ENCODE results near the gene SH3RF2. TPM values are rescaled to one million over a fixed set of nuclear protein-coding genes. Genes with fewer than 3 reads are reported as not detected.
"Not testable (repeated sequence)": the region's sequence is repeated elsewhere in the genome, so short reads cannot be mapped to it uniquely, and the experiment has no call there.

The SH3RF2 gene
- total RNA-seq, 4 donors from 2014 or later: 0.65 to 4.2 (median 2.1) TPM

DNA sequence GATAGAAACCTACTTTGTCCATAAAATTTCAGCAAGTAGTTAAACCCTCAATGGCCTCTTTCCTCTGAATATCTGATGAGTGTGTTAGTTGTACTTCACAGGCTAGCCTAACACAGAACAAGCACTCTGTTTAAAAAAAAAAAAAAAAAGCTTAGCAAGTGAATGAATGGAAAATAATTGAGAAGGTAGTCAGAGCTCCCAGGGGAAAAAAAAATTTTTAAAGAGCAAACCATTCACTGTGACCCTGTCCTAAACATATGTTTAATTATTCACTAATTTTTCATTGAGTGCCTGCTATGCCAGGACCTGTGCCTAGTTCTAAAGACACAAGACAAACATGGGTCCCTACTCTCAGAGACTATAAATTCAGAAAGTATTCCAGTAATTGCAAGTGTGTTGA, 69.3 kb downstream of the SH3RF2 start:
- ATAC-seq (ENCODE audit: low FRiP score) (no peak), DNase-seq (ENCODE audit: low spot score) (no peak)
- TF ChIP-seq, protein P1, sequence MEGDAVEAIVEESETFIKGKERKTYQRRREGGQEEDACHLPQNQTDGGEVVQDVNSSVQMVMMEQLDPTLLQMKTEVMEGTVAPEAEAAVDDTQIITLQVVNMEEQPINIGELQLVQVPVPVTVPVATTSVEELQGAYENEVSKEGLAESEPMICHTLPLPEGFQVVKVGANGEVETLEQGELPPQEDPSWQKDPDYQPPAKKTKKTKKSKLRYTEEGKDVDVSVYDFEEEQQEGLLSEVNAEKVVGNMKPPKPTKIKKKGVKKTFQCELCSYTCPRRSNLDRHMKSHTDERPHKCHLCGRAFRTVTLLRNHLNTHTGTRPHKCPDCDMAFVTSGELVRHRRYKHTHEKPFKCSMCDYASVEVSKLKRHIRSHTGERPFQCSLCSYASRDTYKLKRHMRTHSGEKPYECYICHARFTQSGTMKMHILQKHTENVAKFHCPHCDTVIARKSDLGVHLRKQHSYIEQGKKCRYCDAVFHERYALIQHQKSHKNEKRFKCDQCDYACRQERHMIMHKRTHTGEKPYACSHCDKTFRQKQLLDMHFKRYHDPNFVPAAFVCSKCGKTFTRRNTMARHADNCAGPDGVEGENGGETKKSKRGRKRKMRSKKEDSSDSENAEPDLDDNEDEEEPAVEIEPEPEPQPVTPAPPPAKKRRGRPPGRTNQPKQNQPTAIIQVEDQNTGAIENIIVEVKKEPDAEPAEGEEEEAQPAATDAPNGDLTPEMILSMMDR (IDR thresholded peaks at IDR 0.05): no peak

DNA sequence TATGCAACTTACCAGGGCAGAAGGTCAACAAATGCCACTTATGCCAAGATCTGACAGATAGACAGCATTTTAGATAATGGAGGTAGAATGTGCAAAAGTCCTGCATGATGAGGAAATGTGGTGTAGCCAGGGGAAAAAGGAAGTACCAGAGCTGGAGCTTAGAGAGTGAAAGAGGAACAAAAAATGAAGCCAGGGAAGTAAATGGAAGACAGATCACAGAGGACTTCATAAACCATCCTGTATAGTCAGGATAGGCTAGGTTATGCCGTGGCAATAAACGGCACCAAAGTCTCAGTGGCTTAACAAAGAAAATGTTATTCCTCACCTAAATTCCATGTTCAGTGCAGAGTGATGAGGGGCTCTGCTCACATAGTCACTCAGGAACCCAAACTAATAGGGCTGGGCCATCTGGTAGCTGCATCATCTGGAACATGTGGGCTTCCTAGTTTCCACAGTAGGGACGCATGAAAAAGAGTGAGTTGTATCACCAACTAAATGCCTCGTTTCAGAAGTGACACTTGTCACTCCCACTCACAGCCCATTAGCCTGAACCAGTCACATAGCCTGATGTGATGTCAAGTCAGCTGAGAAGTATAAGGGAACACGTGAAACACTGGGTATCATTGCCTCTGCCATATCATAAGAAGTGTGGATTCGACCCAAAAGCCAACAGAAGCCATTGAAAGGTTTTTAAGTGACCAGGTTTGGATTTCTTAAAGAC, 70.3 kb downstream of the SH3RF2 start:
- TF ChIP-seq, protein P1 (IDR thresholded peaks at IDR 0.05): no peak
- DNase-seq (ENCODE audit: low spot score) (no peak), ATAC-seq (ENCODE audit: low FRiP score) (no peak)

DNA sequence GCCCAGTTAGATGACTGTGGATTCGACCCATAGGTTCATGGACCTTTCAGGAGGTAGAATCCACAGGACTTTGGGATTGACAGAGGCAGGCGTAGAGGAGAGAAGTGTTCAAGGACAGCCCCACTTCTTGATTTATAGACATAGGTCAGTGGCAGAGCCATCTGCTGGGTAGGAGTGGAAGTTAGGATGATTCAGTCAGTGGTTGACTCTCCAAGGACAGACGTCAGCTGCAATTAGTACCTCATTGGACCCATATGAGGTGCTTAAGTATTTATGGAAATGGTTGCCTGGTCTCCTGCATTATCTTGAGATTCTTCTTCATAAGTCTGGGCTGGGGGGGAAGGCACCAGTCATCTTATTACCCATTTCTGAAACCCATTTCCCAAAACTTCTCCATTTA, 70.9 kb downstream of the SH3RF2 start:
- TF ChIP-seq, protein P1 (IDR thresholded peaks at IDR 0.05): no peak
- ATAC-seq (ENCODE audit: low FRiP score) (no peak), DNase-seq (ENCODE audit: low spot score) (no peak)

DNA sequence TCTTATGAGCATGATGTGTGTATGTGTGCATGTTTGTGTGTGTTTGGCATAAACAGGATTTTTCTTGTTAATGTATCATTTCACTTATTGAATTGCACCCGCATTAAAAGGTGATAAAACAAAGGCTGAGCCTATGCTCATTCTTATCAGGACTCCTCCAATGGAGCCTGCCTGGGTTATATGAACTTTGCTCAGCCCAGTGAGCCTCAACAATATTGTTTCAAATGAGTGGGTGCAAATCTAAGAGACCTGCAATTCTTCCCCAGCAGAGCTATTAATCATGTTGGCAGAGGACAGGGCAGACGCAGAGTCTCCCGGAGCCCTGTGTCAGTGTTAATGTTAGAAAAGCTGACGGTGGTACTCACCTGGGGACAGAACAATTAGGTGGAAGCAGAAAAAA, 71.6 kb downstream of the SH3RF2 start:
- DNase-seq (ENCODE audit: low spot score) (no peak), ATAC-seq (ENCODE audit: low FRiP score) (no peak)
- TF ChIP-seq, protein P1 (IDR thresholded peaks at IDR 0.05): no peak

DNA sequence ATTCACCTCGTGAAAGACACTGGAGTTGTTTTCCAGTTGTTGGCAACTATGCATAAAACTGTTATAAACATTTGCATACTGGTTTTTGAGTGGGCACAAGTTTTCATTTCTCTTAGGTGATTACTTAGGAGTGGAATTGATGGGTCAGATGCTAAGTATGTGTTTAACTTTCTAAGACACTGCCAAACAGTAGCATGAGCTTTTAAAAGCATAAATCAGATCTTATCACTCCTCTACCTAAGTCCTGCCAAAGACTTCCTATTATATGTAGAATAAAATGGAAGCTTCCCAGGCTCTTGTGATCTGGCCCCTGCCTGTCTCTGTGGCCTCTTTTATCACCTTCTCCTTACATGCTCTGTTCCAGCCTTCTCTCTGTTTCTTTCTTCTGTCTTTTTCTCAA, 72.6 kb downstream of the SH3RF2 start:
- ATAC-seq (ENCODE audit: low FRiP score) (no peak), DNase-seq (ENCODE audit: low spot score) (no peak)
- TF ChIP-seq, protein P1 (IDR thresholded peaks at IDR 0.05): no peak

DNA sequence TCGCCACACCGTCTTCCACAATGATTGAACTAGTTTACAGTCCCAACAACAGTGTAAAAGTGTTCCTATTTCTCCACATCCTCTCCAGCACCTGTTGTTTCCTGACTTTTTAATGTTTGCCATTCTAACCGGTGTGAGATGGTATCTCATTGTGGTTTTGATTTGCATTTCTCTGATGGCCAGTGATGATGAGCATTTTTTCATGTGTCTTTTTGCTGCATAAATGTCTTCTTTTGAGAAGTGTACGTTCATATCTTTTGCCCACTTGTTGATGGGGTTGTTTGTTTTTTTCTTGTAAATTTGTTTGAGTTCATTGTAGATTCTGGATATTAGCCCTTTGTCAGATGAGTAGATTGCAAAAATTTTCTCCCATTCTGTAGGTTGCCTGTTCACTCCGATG, 74.1 kb downstream of the SH3RF2 start:
- DNase-seq (ENCODE audit: low spot score); ATAC-seq (ENCODE audit: low FRiP score): not testable (repeated sequence)

DNA sequence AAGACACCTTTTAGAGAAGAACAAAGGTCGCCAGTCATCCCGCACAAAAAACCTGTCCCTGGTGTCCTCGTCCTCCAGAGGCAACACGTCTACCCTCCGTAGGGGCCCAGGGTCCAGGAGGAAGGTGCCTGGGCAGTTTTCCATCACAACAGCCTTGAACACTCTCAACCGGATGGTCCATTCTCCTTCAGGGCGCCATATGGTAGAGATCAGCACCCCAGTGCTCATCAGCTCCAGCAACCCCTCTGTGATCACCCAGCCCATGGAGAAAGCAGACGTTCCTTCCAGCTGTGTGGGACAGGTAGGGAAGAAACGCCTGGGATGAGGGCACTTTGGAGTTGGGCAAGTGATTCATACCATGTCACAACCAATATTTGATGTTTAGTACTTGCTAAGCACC, 77.4 kb downstream of the SH3RF2 start:
- ATAC-seq (ENCODE audit: low FRiP score) (no peak), DNase-seq (ENCODE audit: low spot score) (no peak)
- TF ChIP-seq, protein P1 (IDR thresholded peaks at IDR 0.05): no peak
